HEK293 (cell line): ENCODE measurements around the gene INF2.
"Not testable (repeated sequence)": the region's sequence is repeated elsewhere in the genome, so short reads cannot be mapped to it uniquely, and the experiment has no call there.

ENCODE experiments used
- CTCF ChIA-PET: fragments of 350-600 bp; formaldehyde crosslinking; extraction: SDS; loops from one replicate; lab custom pipeline; 2021; ENCODE audit warnings: antibody characterized with exemption; lab: Yijun Ruan, JAX
- POLR2A ChIA-PET: fragments of 300-600 bp; formaldehyde crosslinking; extraction: SDS; loops from one replicate; lab custom pipeline; 2020; ENCODE audit warnings: antibody characterized with exemption, inconsistent platforms; lab: Yijun Ruan, JAX
- H3K27ac ChIP-seq: fragments of 200-500 bp; sonication (Bioruptor generic); 2 replicates; pipeline ENCODE4 v1.5.1; 2014; ENCODE audit warnings: low read depth, low read length, control low read depth, inconsistent platforms; ENCODE audit errors: extremely low read depth
- H3K36me3 ChIP-seq, 2 experiments: fragments of 200-500 bp in 1 of 2; sonication (Bioruptor generic) in 1 of 2; 1 replicate in 1 of 2; 2 replicates in 1 of 2; pipeline ENCODE4 v1.5.1; 2014 to 2017; ENCODE audit warnings: inconsistent platforms in 2 of 2, low read length in 2 of 2; ENCODE audit not compliant: control insufficient read depth in 2 of 2, insufficient read depth in 1 of 2
- H3K4me1 ChIP-seq: fragments of 200-500 bp; sonication (Bioruptor generic); 2 replicates; pipeline ENCODE4 v1.5.1; 2014; ENCODE audit warnings: mild to moderate bottlenecking, low read length, inconsistent platforms; ENCODE audit not compliant: control insufficient read depth, insufficient read depth
- H3K4me3 ChIP-seq: 2 replicates; pipeline ENCODE4 v1.5.1; 2011; ENCODE audit warnings: low read depth, mild to moderate bottlenecking, control low read depth, low read length, moderate library complexity
- H3K9me3 ChIP-seq: fragments of 200-500 bp; sonication (Bioruptor generic); 2 replicates; pipeline ENCODE4 v1.5.1; 2014; ENCODE audit warnings: low read depth, low read length, inconsistent platforms; ENCODE audit not compliant: control insufficient read depth, insufficient read depth
- AEBP2 ChIP-seq: fragments of 450-650 bp; formaldehyde crosslinking; IDR thresholded peaks from 2 replicates; pipeline ENCODE4 v1.5.1; 2016; ENCODE audit warnings: missing biosample characterization, missing genetic modification characterization, borderline replicate concordance
- EGR2 ChIP-seq: fragments of 450-650 bp; formaldehyde crosslinking; IDR thresholded peaks from 2 replicates; pipeline ENCODE4 v1.5.1; 2016; ENCODE audit warnings: low read depth, missing biosample characterization, missing genetic modification characterization
- KLF16 ChIP-seq: fragments of 450-650 bp; formaldehyde crosslinking; IDR thresholded peaks from 2 replicates; pipeline ENCODE4 v1.5.1; 2017; ENCODE audit warnings: missing biosample characterization, missing genetic modification characterization
- PRDM4 ChIP-seq: fragments of 450-650 bp; formaldehyde crosslinking; IDR thresholded peaks from 2 replicates; pipeline ENCODE4 v1.5.1; 2017; ENCODE audit warnings: missing biosample characterization, missing genetic modification characterization
- SP2 ChIP-seq: fragments of 450-650 bp; formaldehyde crosslinking; IDR thresholded peaks from 2 replicates; pipeline ENCODE4 v1.5.1; 2016; ENCODE audit warnings: missing biosample characterization, missing genetic modification characterization
- ZBTB11 ChIP-seq: fragments of 450-650 bp; formaldehyde crosslinking; conservative IDR thresholded peaks from 2 replicates; pipeline ENCODE4 v1.5.1; 2016; ENCODE audit warnings: low read depth, missing biosample characterization, missing genetic modification characterization
- ZBTB17 ChIP-seq: fragments of 450-650 bp; formaldehyde crosslinking; IDR thresholded peaks from 2 replicates; pipeline ENCODE4 v1.5.1; 2016; ENCODE audit warnings: missing biosample characterization, missing genetic modification characterization
- ZFHX2 ChIP-seq: fragments of 450-650 bp; formaldehyde crosslinking; conservative IDR thresholded peaks from 2 replicates; pipeline ENCODE4 v1.5.1; 2016; ENCODE audit warnings: missing biosample characterization, missing genetic modification characterization
- ZIC2 ChIP-seq: fragments of 450-650 bp; formaldehyde crosslinking; IDR thresholded peaks from 2 replicates; pipeline ENCODE4 v1.5.1; 2016; ENCODE audit warnings: missing biosample characterization, missing genetic modification characterization
- ZNF311 ChIP-seq: fragments of 450-650 bp; formaldehyde crosslinking; IDR thresholded peaks from 2 replicates; pipeline ENCODE4 v1.5.1; 2017; ENCODE audit warnings: missing biosample characterization, missing genetic modification characterization, borderline replicate concordance
- ZNF37A ChIP-seq: fragments of 450-650 bp; IDR thresholded peaks from 2 replicates; pipeline ENCODE4 v1.5.1; 2018; ENCODE audit warnings: missing biosample characterization, missing genetic modification characterization
- ZNF530 ChIP-seq: fragments of 450-650 bp; formaldehyde crosslinking; IDR thresholded peaks from 2 replicates; pipeline ENCODE4 v1.5.1; 2016; ENCODE audit warnings: low read depth, missing biosample characterization, missing genetic modification characterization
- ZNF660 ChIP-seq: fragments of 450-650 bp; IDR thresholded peaks from 2 replicates; pipeline ENCODE4 v1.5.1; 2018; ENCODE audit warnings: missing biosample characterization, mild to moderate bottlenecking, missing genetic modification characterization

Gene INF2

GRCh38 chr14:104749111-104749649, 59.8 kb downstream of the INF2 start (continued):
- TF ChIP-seq PRDM4 (tag by site-specific recombination), result no peak
- TF ChIP-seq ZNF530 (tag by site-specific recombination), result no peak
- no peak for TF ChIP-seq KLF16 (tag by site-specific recombination)
- TF ChIP-seq ZBTB11 (tag by site-specific recombination), result no peak
- no peak for TF ChIP-seq ZNF660 (tag by site-specific recombination)

- TF ChIP-seq ZNF37A, result no peak
- peak; percentile 62 for TF ChIP-seq ZFHX2 (tag by site-specific recombination)
- TF ChIP-seq ZBTB17, result 0 out of 2 replicates have a peak, but pooled peaks have one; percentile 12
- TF ChIP-seq ZNF311 (tag by site-specific recombination), result no peak
- 0 out of 2 replicates have a peak, but pooled peaks have one; percentile 47 for TF ChIP-seq EGR2 (tag by site-specific recombination)
- TF ChIP-seq AEBP2 (tag by site-specific recombination), result no peak
- TF ChIP-seq ZIC2 (tag by site-specific recombination), result peak; percentile 84
- Histone ChIP-seq H3K36me3 (peaks cover 0 to 15% of the 10 kb centered on the region in 2 experiments; a peak in 1 of 3 replicates), H3K9me3 (no peaks in the 10 kb centered on the region), H3K4me1 (no peaks in the 10 kb centered on the region; the same call in 1 of the 2 replicates), H3K27ac (no peak overlapping the region), H3K4me3 (no peak overlapping the region)
- ChIA-PET POLR2A (interaction anchor here (0.8 kb wide), 1 partner anchor 18 kb away, joined by 4 read pairs; no protein-coding TSS in a partner anchor), CTCF (interaction anchor here (0.7 to 1.7 kb wide), 3 partner anchors 16 to 177 kb away, joined by 3 to 5 read pairs (median 3); no protein-coding TSS in a partner anchor)
These were observed 60.8 kb downstream of the INF2 start for GRCh38 chr14:104750056-104750752.

- not testable (repeated sequence) for H3K27ac ChIP-seq, H3K4me1 ChIP-seq, H3K4me3 ChIP-seq, H3K9me3 ChIP-seq
- POLR2A ChIA-PET, result interaction anchor here (0.8 kb wide), 1 partner anchor 18 kb away, joined by 4 read pairs; no protein-coding TSS in a partner anchor
- CTCF ChIA-PET, result interaction anchor here (0.7 to 1.7 kb wide), 2 partner anchors 16 to 177 kb away, joined by 3 to 5 read pairs; no protein-coding TSS in a partner anchor
- 0 out of 2 replicates have a peak, but pooled peaks have one; percentile 26 for TF ChIP-seq SP2 (tag by site-specific recombination)
- H3K36me3 ChIP-seq, result peaks cover 0 to 20% of the 10 kb centered on the region in 2 experiments; a peak in 1 of 3 replicates
These were observed 61.3 kb downstream of the INF2 start for GRCh38 chr14:104750753-104751057.
